HCT116 (cell line): Measurements from ENCODE around the gene MARCHF3. TPM values are rescaled to one million over a fixed set of nuclear protein-coding genes. Genes with fewer than 3 reads are reported as not detected.

Experiments used
- ATAC-seq: fragments of 200-7000 bp; cut with Tn5 transposase; 2 replicates; pipeline ENCODE4 v1.9.1; 2020; ENCODE audit warnings: mild to moderate bottlenecking, moderate library complexity
- BruUV-seq: library from RNA; stranded (reverse); fragments of 400-500 nt; replicated peaks from 2 replicates; lab custom pipeline; 2021; lab: Mats Ljungman, UMichigan
- CTCF ChIA-PET: fragments of 300-600 bp; sonication (Branson Sonifier 250); formaldehyde crosslinking; loops from one replicate; lab custom pipeline; 2021; ENCODE audit warnings: antibody characterized with exemption; lab: Charles Lee
- POLR2A ChIA-PET: fragments of 300-600, 350-600 bp; sonication (Branson Sonifier 250); formaldehyde crosslinking; loops from one replicate; lab custom pipeline; 2021; ENCODE audit warnings: antibody characterized with exemption; lab: Charles Lee
- RAD21 ChIA-PET, 2 experiments: fragments of 300-600 bp; sonication (Branson Sonifier 250); formaldehyde crosslinking; loops; one replicate each; lab custom pipeline; 2023; ENCODE audit warnings: low total read pairs in 2 of 2; ENCODE audit not compliant: uncharacterized antibody in 2 of 2, unreplicated experiment in 2 of 2, low non-redundant PET in 1 of 2; lab: Charles Lee
- DNase-seq: peaks from one replicate; pipeline ENCODE4 v3.0.0-alpha.2; 2010; ENCODE audit warnings: low read depth, low spot score
- H2AFZ ChIP-seq: fragments of 200-600 bp; shearing (Covaris generic), sonication (generic); 2 replicates; pipeline ENCODE4 v1.6.1; 2017; ENCODE audit warnings: low read depth, mixed run types, mixed read lengths, antibody characterized with exemption, low read length; ENCODE audit not compliant: poor library complexity, severe bottlenecking
- H3K27ac ChIP-seq: 2 replicates; pipeline ENCODE4 v1.5.1; 2012; ENCODE audit warnings: low read depth, low read length
- H3K27me3 ChIP-seq: fragments of 200-600 bp; sonication (generic); 2 replicates; pipeline ENCODE4 v1.6.1; 2016; ENCODE audit warnings: mixed run types, low read length, mixed read lengths; ENCODE audit not compliant: insufficient read depth
- H3K36me3 ChIP-seq, 2 experiments: fragments of 200-500 bp in 1 of 2; fragments of 200-600 bp in 1 of 2; sonication (Bioruptor generic) in 1 of 2; sonication (generic) in 1 of 2; 2 replicates each; pipeline versions ENCODE4 v1.5.1 to v1.6.1; 2014 to 2016; ENCODE audit warnings: low read length in 2 of 2, inconsistent platforms in 1 of 2, mixed read lengths in 1 of 2, mixed run types in 1 of 2; ENCODE audit not compliant: insufficient read depth in 2 of 2, control insufficient read depth in 1 of 2
- H3K4me1 ChIP-seq, 2 experiments: fragments of 200-600 bp in 1 of 2; sonication (generic) in 1 of 2; 2 replicates each; pipeline versions ENCODE4 v1.5.1 to v1.6.1; 2012 to 2017; ENCODE audit warnings: low read length in 2 of 2, inconsistent platforms in 1 of 2, mild to moderate bottlenecking in 1 of 2, mixed read lengths in 1 of 2, mixed run types in 1 of 2, moderate library complexity in 1 of 2; ENCODE audit not compliant: insufficient read depth in 2 of 2, control insufficient read depth in 1 of 2
- H3K4me2 ChIP-seq: fragments of 200-600 bp; sonication (generic); 2 replicates; pipeline ENCODE4 v1.6.1; 2017; ENCODE audit warnings: mixed run types, low read length, mixed read lengths
- H3K4me3 ChIP-seq, 2 experiments: fragments of 200-600 bp in 1 of 2; sonication (generic) in 1 of 2; replicated peaks in 1 of 2; 2 replicates each; pipeline ENCODE4 v1.5.1; 2011 to 2016; ENCODE audit warnings: low read length in 2 of 2, control low read depth in 1 of 2, low read depth in 1 of 2, mild to moderate bottlenecking in 1 of 2, mixed read lengths in 1 of 2, mixed run types in 1 of 2
- H3K79me2 ChIP-seq: fragments of 200-600 bp; sonication (generic); 2 replicates; pipeline ENCODE4 v1.6.1; 2017; ENCODE audit warnings: mild to moderate bottlenecking, mixed run types, low read length, moderate library complexity, mixed read lengths; ENCODE audit not compliant: insufficient read depth
- H3K9ac ChIP-seq: fragments of 200-600 bp; sonication (generic); 2 replicates; pipeline ENCODE4 v1.6.1; 2016; ENCODE audit warnings: low read length, mixed read lengths
- H3K9me2 ChIP-seq: fragments of 200-600 bp; sonication (generic), shearing (Covaris generic); 2 replicates; pipeline ENCODE4 v1.6.1; 2017; ENCODE audit warnings: mixed run types, mild to moderate bottlenecking, moderate library complexity; ENCODE audit not compliant: insufficient read depth
- H3K9me3 ChIP-seq, 2 experiments: fragments of 200-500 bp in 1 of 2; fragments of 200-600 bp in 1 of 2; sonication (Bioruptor generic) in 1 of 2; sonication (generic) in 1 of 2; 2 replicates each; pipeline ENCODE4 v1.6.1; 2014 to 2017; ENCODE audit warnings: low read length in 2 of 2, mixed read lengths in 2 of 2, inconsistent platforms in 1 of 2, low read depth in 1 of 2, mild to moderate bottlenecking in 1 of 2, mixed run types in 1 of 2, moderate library complexity in 1 of 2; ENCODE audit not compliant: control insufficient read depth in 1 of 2, insufficient read depth in 1 of 2
- H4K20me1 ChIP-seq: fragments of 200-600 bp; sonication (generic), shearing (Covaris generic); 2 replicates; pipeline ENCODE4 v1.6.1; 2017; ENCODE audit warnings: mixed run types, mild to moderate bottlenecking, moderate library complexity; ENCODE audit not compliant: insufficient read depth
- CEBPB ChIP-seq: IDR thresholded peaks from 2 replicates; pipeline ENCODE4 v1.6.1; 2012; ENCODE audit warnings: low read depth
- EGR1 ChIP-seq: IDR thresholded peaks from 2 replicates; pipeline ENCODE4 v1.6.1; 2012; ENCODE audit warnings: low read depth
- ELF1 ChIP-seq: IDR thresholded peaks from 2 replicates; pipeline ENCODE4 v1.6.1; 2012; ENCODE audit warnings: low read depth, borderline replicate concordance
- EZH2 ChIP-seq: fragments of 200-600 bp; sonication (generic); IDR thresholded peaks from 2 replicates; pipeline ENCODE4 v1.6.1; 2017; ENCODE audit warnings: antibody characterized with exemption, mixed run types
- EZH2phosphoT487 ChIP-seq: fragments of 200-600 bp; IDR thresholded peaks from 2 replicates; pipeline ENCODE4 v1.6.1; 2018; ENCODE audit warnings: antibody characterized with exemption, borderline replicate concordance
- FOSL1 ChIP-seq: IDR thresholded peaks from 2 replicates; pipeline ENCODE4 v1.6.1; 2012; ENCODE audit warnings: low read depth
- JUND ChIP-seq: IDR thresholded peaks from 2 replicates; pipeline ENCODE4 v1.6.1; 2012
- MAX ChIP-seq: IDR thresholded peaks from 2 replicates; pipeline ENCODE4 v1.6.1; 2012
- POLR2A ChIP-seq: IDR thresholded peaks from 2 replicates; pipeline ENCODE4 v1.7.0; 2011; ENCODE audit warnings: borderline replicate concordance; ENCODE audit not compliant: insufficient read depth, insufficient read length; ENCODE audit errors: extremely low read depth
- RAD21 ChIP-seq: IDR thresholded peaks from 2 replicates; pipeline ENCODE4 v1.6.1; 2012; ENCODE audit warnings: low read depth, mild to moderate bottlenecking
- SIN3A ChIP-seq: IDR thresholded peaks from 2 replicates; pipeline ENCODE4 v1.6.1; 2012; ENCODE audit warnings: low read depth
- SP1 ChIP-seq: IDR thresholded peaks from 2 replicates; pipeline ENCODE4 v1.6.1; 2012; ENCODE audit warnings: low read depth
- ZBTB33 ChIP-seq: IDR thresholded peaks from 2 replicates; pipeline ENCODE4 v1.6.1; 2011; ENCODE audit warnings: mild to moderate bottlenecking, low read length, moderate library complexity; ENCODE audit not compliant: insufficient replicate concordance; ENCODE audit errors: extremely low read depth
- ZFX ChIP-seq: fragments of 450-650 bp; IDR thresholded peaks from 2 replicates; pipeline ENCODE4 v1.6.1; 2017
- ZNF274 ChIP-seq: fragments of 200-500 bp; sonication (Bioruptor generic); IDR thresholded peaks from 2 replicates; pipeline ENCODE4 v1.6.1; 2014; ENCODE audit warnings: mild to moderate bottlenecking, low read depth, low read length, inconsistent platforms
- intact Hi-C: fragments of 100-400 bp; cut with micrococcal nuclease; formaldehyde crosslinking; loops from 2 replicates; pipeline ENCODE4 v1.10.0; 2022
- total RNA-seq: library from RNA; stranded (reverse); gene quantifications from one replicate; pipeline ENCODE4 v1.2.1, GENCODE V29; 2021; ENCODE audit not compliant: unreplicated experiment

Gene MARCHF3
- total RNA-seq, 1 experiment from 2014 or later = 2.3 TPM

- ChIA-PET CTCF (no interaction called here), RAD21 (no interaction called here), POLR2A (no interaction called here)
- no peaks in the 10 kb centered on the region for H3K9me3 ChIP-seq
- H2AFZ ChIP-seq = no peak overlapping the region
- no peak for TF ChIP-seq FOSL1
- TF ChIP-seq MAX = no peak
- no peak for TF ChIP-seq EGR1
- TF ChIP-seq EZH2phosphoT487 = no peak
- TF ChIP-seq CEBPB = no peak
- TF ChIP-seq ZFX = no peak
- no peak for TF ChIP-seq JUND
- no peak for TF ChIP-seq SP1
- no peak for TF ChIP-seq POLR2A
- no peak for TF ChIP-seq SIN3A
- TF ChIP-seq EZH2 = no peak
- TF ChIP-seq ZNF274 = no peak
- no peak for TF ChIP-seq RAD21
- no peak for TF ChIP-seq ELF1
- no peak for TF ChIP-seq ZBTB33
- no peaks in the 10 kb centered on the region for H3K9me2 ChIP-seq
- H3K27ac ChIP-seq = no peak overlapping the region
- H4K20me1 ChIP-seq = no peaks in the 10 kb centered on the region
- no peaks in the 10 kb centered on the region for H3K27me3 ChIP-seq
- DNase-seq (no peak), ATAC-seq (no peak)
- no peaks in the 10 kb centered on the region for H3K4me1 ChIP-seq
- no peaks in the 10 kb centered on the region for H3K79me2 ChIP-seq
- intact Hi-C loops = no loop called here
- no peaks in the 10 kb centered on the region for H3K36me3 ChIP-seq
- no peak overlapping the region for H3K4me3 ChIP-seq
- H3K9ac ChIP-seq = no peak overlapping the region
- H3K4me2 ChIP-seq = no peak overlapping the region
- BruUV-seq = no TSS peak
These were observed 25.6 kb downstream of the MARCHF3 start for GRCh38 chr5:127004721-127005120.
